ENCODE data around the gene SMIM1.

SMIM1 gene, protein sequence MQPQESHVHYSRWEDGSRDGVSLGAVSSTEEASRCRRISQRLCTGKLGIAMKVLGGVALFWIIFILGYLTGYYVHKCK

DNA sequence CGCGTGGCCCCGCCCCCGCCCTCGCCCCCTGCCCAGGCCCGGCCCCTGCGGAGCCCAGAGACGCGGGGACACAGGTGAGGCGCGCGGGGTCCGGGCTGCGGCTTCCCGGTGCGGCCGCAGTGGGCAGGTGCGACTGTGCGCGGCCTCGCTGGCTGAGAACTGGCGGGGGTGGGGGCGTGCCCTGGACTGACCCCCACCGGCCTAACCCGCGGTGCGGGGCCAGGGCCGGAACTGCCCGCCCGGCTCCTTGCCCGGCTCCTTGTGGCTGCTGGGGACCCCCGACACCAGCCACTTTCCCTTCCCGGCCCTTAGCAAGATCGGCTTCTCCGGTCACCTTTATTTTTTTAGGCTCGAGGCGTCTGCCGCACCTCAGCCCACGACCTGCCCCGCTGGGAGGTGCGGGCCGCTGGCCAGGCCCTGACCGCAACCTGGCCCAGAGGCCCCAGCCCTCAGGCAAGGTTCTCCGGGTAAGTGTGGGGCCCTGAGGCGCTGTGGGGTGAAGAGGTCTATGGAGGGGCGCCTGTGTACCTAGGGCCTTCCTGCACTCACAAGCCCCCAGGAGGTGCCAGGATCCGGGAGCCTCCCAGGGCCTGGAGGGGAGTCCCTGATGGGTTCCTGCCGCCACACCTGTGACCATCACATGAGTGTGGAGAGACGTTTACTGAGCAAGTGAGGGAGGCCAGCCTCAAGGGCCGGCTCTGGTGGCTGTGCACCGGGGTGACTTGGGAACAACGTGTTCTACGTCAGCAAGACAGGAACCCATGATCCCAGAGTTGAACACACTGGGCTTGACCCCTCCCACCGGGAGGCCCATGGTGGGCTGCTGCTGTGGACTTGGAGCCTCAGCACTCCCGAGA is at the start of gene SMIM1:
Gene SMIM1, plus strand, starts transcription at position 35 of the 857 bp plus-strand sequence. CDS start 2,625 bp downstream, outside the sequence.
- no peak for DNase-seq (ENCODE audit: low read depth)

- no peak for DNase-seq (ENCODE audit: low read depth)
These were observed 49.7 kb upstream of the SMIM1 start for GRCh38 chr1:3722846-3723245.

DNA sequence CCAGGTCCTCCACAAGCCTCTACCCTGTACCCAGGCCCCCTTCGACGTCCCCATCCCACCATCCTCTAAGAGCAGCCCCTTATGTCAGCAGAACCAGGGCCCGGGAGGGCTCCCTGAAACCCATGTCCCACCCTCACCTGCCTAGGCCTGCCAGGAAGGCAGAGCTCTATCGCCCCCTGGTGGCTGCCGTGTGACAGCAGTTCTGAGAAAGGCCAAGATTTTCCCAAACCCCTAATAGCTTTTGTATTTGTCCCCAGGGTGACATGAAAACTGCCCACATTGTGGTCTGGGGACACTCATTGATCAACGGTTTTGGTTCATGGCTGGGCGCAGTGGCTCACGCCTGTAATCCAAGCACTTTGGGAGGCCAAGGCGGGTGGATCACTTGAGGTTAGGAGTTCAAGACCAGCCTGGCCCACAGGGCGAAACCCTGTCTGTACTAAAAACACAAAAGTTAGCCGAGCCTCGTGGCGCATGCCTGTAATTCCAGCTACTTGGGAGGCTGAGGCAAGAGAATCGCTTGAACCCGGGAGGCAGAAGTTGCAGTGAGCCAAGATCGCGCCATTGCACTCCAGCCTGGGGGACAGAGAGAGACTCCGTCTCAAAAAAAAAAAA is 48.0 kb upstream of the SMIM1 start:
- peak; percentile 66 for DNase-seq (ENCODE audit: low read depth)

DNA sequence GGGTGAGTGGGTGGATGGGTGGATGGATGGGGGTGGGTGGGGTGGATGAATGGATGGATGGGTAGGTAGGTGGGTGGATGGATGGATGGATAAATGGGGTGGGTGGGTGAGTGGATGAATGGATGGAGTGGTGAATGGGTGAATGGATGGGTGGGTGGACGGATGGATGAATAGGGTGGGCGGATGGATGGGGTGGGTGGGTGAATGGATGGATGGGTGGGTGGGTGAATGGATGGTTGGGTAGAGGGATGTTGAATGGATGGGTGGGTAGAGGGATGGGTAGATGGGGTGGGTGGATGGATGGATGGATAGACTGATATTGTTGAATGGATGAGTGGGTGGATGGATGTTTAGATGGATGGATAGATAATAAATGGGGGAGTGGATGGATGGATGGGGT is 47.2 kb upstream of the SMIM1 start:
- no peak for DNase-seq (ENCODE audit: low read depth)

GRCh38 chr1:3727042-3727824 is 45.3 kb upstream of the SMIM1 start:
- no peak for DNase-seq (ENCODE audit: low read depth)

DNA sequence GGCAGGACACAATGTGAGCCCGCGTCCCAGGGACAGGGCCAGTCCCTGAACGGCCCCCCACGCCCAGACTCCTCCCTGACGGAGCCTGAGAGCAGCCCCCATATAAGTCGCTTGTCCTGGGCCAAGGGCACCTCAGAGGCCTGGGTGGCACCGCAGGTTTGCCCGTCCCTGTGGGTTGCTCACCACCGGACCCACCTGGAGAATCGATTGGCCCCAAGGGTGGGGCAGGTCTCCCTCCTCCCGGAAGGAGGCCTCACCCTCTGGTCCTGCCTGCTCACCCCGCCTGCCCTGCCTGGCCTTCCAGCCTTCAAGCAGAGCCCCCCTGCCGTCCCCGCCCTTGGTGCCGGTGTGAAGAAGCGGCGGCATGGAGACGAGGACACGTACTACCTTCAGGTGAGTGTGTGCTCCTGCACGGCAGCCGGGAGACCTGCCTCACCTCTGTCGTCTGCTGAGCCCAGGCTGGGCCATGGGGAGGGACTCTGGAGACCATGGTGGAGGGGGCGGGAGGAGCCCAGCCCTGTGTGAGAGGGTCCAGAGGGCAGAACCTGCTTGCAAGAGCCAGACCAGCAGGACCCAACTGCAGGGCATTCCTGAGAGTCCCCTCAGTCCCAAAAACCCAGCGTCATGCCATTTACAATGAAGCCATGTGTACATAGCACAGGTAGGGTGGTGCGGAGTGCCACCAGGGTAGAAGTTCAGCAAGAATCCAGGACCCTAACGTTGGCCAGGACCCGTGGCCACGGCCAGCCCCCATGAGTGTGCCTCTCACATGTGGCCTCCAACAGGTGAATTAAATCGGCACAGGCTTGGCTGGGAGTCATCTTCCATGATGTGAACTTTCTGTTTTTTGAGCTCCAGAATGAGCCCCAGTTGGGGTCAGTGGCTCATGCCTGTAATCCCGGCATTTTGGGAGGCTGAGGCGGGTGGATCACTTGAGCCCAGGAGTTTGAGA is 44.4 kb upstream of the SMIM1 start:
- no peak for DNase-seq (ENCODE audit: low read depth)

GRCh38 chr1:3729594-3730542 is 42.7 kb upstream of the SMIM1 start:
- DNase-seq (ENCODE audit: low read depth): no peak

DNA sequence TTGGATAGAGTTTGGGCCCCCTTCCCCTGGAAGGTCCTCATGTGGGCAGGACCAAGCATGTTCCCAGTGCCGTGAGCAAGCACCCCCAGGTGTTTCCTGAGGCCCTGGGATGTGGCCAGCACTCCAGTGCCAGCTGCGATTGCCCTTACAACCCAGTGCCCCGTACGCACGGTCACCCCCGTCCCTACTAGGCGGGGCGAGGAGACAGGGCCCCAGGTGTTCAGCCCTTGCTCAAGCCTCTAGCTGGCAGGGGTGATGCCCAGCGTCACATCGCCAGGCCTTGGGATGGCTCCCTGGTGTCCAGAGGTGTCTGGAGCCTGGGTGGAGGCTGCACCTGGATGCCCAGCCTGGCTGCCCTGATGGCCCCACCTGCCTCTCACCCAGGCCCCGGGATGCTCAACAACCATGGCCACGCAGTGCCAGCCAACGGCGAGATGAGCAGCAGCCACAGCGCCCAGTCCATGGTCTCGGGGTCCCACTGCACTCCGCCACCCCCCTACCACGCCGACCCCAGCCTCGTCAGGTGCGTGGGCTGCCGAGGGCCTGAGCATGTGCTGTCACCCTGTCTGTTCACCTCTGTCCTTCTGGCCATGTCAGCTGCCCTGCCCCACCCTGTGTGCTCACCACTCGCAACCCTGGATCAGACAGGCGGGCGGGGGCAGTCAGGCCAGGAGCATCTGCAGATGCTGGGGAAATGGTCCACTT is 41.9 kb upstream of the SMIM1 start:
- DNase-seq (ENCODE audit: low read depth): no peak

GRCh38 chr1:3731583-3732433 is 40.7 kb upstream of the SMIM1 start:
- DNase-seq (ENCODE audit: low read depth): no peak

GRCh38 chr1:3732434-3733093 is 40.0 kb upstream of the SMIM1 start:
- DNase-seq (ENCODE audit: low read depth): no peak

DNA sequence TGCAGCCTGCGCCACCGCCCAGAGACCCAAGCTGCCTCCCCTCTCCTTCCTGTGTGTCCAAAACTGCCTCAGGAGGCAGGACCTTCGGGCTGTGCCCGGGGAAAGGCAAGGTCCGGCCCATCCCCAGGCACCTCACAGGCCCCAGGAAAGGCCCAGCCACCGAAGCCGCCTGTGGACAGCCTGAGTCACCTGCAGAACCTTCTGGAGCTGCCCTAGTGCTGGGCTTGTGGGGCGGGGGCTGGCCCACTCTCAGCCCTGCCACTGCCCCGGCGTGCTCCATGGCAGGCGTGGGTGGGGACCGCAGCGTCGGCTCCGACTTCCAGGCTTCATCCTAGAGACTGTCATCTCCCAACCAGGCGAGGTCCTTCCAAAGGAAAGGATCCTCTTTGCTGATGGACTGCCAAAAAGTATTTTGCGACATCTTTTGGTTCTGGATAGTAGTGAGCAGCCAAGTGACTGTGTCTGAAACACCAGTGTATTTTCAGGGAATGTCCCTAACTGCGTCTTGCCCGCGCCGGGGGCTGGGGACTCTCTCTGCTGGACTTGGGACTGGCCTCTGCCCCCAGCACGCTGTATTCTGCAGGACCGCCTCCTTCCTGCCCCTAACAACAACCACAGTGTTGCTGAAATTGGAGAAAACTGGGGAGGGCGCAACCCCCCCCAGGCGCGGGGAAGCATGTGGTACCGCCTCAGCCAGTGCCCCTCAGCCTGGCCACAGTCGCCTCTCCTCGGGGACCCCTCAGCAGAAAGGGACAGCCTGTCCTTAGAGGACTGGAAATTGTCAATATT is 39.3 kb upstream of the SMIM1 start:
- DNase-seq (ENCODE audit: low read depth): no peak

- DNase-seq (ENCODE audit: low read depth): no peak
These were observed 38.5 kb upstream of the SMIM1 start for GRCh38 chr1:3733883-3734589.

GRCh38 chr1:3734602-3735001 is 37.9 kb upstream of the SMIM1 start:
- DNase-seq (ENCODE audit: low read depth): no peak

- no peak for DNase-seq (ENCODE audit: low read depth)
These were observed 37.4 kb upstream of the SMIM1 start for GRCh38 chr1:3735027-3735681.

- DNase-seq (ENCODE audit: low read depth): no peak
These were observed 36.9 kb upstream of the SMIM1 start for GRCh38 chr1:3735688-3736087.

DNA sequence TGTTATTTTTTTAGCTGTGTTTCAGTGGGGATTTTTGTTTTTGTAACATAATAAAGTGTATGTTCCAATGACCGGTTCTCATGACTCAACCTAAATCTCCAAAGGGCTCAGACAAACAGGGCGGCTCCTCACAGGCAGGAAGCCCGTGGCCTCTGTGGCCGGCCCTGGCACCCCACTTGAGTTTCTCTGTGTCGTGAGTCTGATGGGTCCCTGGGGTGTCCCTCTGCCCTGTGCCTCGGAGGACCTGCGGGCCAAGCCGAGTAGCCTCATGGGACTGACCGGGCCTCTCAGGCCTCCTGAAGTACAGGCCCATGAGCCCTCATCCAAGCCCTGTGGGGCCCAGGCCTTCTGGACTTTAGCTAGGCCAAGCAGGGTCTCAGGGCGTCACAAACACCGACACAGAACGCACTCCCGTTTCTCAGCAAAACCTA is 36.4 kb upstream of the SMIM1 start:
- no peak for DNase-seq (ENCODE audit: low read depth)
